HG02623 (cell line): ENCODE results near the gene ASAP3.

Experiments
- ATAC-seq: cut with Tn5 transposase; IDR thresholded peaks from one replicate; pipeline ENCODE4 v1.9.1; 2021; ENCODE audit warnings: moderate library complexity; ENCODE audit not compliant: unreplicated experiment

The ASAP3 gene

GRCh38 chr1:23451441-23451840 lies 32.5 kb downstream of the ASAP3 start:
- no peak for ATAC-seq

GRCh38 chr1:23450894-23451293 lies 33.1 kb downstream of the ASAP3 start:
- no peak for ATAC-seq

- no peak for ATAC-seq
These were observed 34.0 kb downstream of the ASAP3 start for GRCh38 chr1:23449958-23450357.

- no peak for ATAC-seq
These were observed 34.7 kb downstream of the ASAP3 start for GRCh38 chr1:23449306-23449705.

- ATAC-seq: no peak
These were observed 35.1 kb downstream of the ASAP3 start for GRCh38 chr1:23448846-23449245.

GRCh38 chr1:23446661-23447310 lies 37.2 kb downstream of the ASAP3 start:
- no peak for ATAC-seq

GRCh38 chr1:23444596-23445390 lies 39.2 kb downstream of the ASAP3 start:
- no peak for ATAC-seq

- ATAC-seq: no peak
These were observed 39.9 kb downstream of the ASAP3 start for GRCh38 chr1:23444104-23444533.

GRCh38 chr1:23442751-23443150 lies 41.2 kb downstream of the ASAP3 start:
- no peak for ATAC-seq

- no peak for ATAC-seq
These were observed 42.4 kb downstream of the ASAP3 start for GRCh38 chr1:23441446-23442148.

- no peak for ATAC-seq
These were observed 45.4 kb downstream of the ASAP3 start for GRCh38 chr1:23438545-23438944.

GRCh38 chr1:23437355-23437664 lies 46.7 kb downstream of the ASAP3 start:
- ATAC-seq: no peak

GRCh38 chr1:23436520-23437354 lies 47.2 kb downstream of the ASAP3 start:
- ATAC-seq: no peak

GRCh38 chr1:23434260-23434775 lies 49.7 kb downstream of the ASAP3 start:
- no peak for ATAC-seq

GRCh38 chr1:23433122-23433521 lies 50.9 kb downstream of the ASAP3 start:
- no peak for ATAC-seq

- no peak for ATAC-seq
These were observed 52.5 kb downstream of the ASAP3 start for GRCh38 chr1:23431431-23431830.

GRCh38 chr1:23430803-23431202 lies 53.2 kb downstream of the ASAP3 start:
- no peak for ATAC-seq

GRCh38 chr1:23428136-23428905 lies 55.7 kb downstream of the ASAP3 start:
- ATAC-seq: no peak

GRCh38 chr1:23427550-23427949 lies 56.4 kb downstream of the ASAP3 start:
- ATAC-seq: no peak

GRCh38 chr1:23426828-23427227 lies 57.2 kb downstream of the ASAP3 start:
- no peak for ATAC-seq
